Hematopoietic multipotent progenitor cell (in vitro differentiated cells): ENCODE measurements around the gene MGST1. TPM values are rescaled to one million over a fixed set of nuclear protein-coding genes. Genes with fewer than 3 reads are reported as not detected.

ENCODE experiments used
- DNase-seq, 3 donors: peaks; one replicate each; pipeline ENCODE4 v3.0.0-alpha.2; 2011 to 2015; ENCODE audit warnings: low read depth in 2 of 3, low spot score in 2 of 3
- total RNA-seq: library from RNA; depleted of rRNA; stranded (reverse); fragments of >200 nt; gene quantifications from one replicate; pipeline ENCODE4 v1.2.3, GENCODE V29; 2012

MGST1 gene
- 17.2 TPM for total RNA-seq

GRCh38 chr12:16347391-16348298 lies at the start of gene MGST1:
TSS of gene MGST1 (plus strand) at chr12:16347645. CDS start at chr12:16354253, 6,608 bp downstream.
- DNase-seq, result peak in 2 of 3 donors; percentile 44 to 62

- no peak for DNase-seq
Observed at GRCh38 chr12:16299403-16299802, 48.0 kb upstream of the MGST1 start.

- no peak for DNase-seq
Observed at GRCh38 chr12:16300122-16300521, 47.3 kb upstream of the MGST1 start.

GRCh38 chr12:16300736-16301135 lies 46.7 kb upstream of the MGST1 start:
- DNase-seq, result no peak

GRCh38 chr12:16303939-16304338 lies 43.5 kb upstream of the MGST1 start:
- DNase-seq, result no peak

GRCh38 chr12:16307856-16308475 lies 39.5 kb upstream of the MGST1 start:
- DNase-seq, result no peak

- DNase-seq, result no peak
Observed at GRCh38 chr12:16310934-16311333, 36.5 kb upstream of the MGST1 start.

- DNase-seq, result no peak
Observed at GRCh38 chr12:16323010-16323409, 24.4 kb upstream of the MGST1 start.

GRCh38 chr12:16323638-16324037 lies 23.8 kb upstream of the MGST1 start:
- DNase-seq, result no peak

- no peak for DNase-seq
Observed at GRCh38 chr12:16324272-16324671, 23.2 kb upstream of the MGST1 start.

GRCh38 chr12:16324772-16325171 lies 22.7 kb upstream of the MGST1 start:
- DNase-seq, result no peak

GRCh38 chr12:16325426-16325825 lies 22.0 kb upstream of the MGST1 start:
- DNase-seq, result no peak

GRCh38 chr12:16327963-16328362 lies 19.5 kb upstream of the MGST1 start:
- DNase-seq, result no peak

- no peak for DNase-seq
Observed at GRCh38 chr12:16329594-16329993, 17.9 kb upstream of the MGST1 start.

- DNase-seq, result no peak
Observed at GRCh38 chr12:16330560-16330959, 16.9 kb upstream of the MGST1 start.

- DNase-seq, result no peak
Observed at GRCh38 chr12:16331998-16332397, 15.4 kb upstream of the MGST1 start.

GRCh38 chr12:16335838-16336237 lies 11.6 kb upstream of the MGST1 start:
- DNase-seq, result no peak

GRCh38 chr12:16344269-16344668 lies 3.2 kb upstream of the MGST1 start:
- DNase-seq, result no peak

- DNase-seq, result no peak
Observed at GRCh38 chr12:16345105-16345504, 2.3 kb upstream of the MGST1 start.

GRCh38 chr12:16346958-16347357 lies 487 bp upstream of the MGST1 start:
- DNase-seq, result no peak

- no peak for DNase-seq
Observed at GRCh38 chr12:16348435-16349130, 1.1 kb downstream of the MGST1 start.

GRCh38 chr12:16349131-16349460 lies 1.7 kb downstream of the MGST1 start:
- peak in 2 of 3 donors; percentile 76 to 90 for DNase-seq
